HG02642 (cell line): Measurements from ENCODE around the gene RCSD1.

Experiments
- ATAC-seq: cut with Tn5 transposase; IDR thresholded peaks from one replicate; pipeline ENCODE4 v1.9.1; 2021; ENCODE audit warnings: mild to moderate bottlenecking; ENCODE audit not compliant: unreplicated experiment, poor library complexity

RCSD1 gene

GRCh38 chr1:167683226-167683625 is 53.2 kb downstream of the RCSD1 start:
- ATAC-seq: no peak

DNA sequence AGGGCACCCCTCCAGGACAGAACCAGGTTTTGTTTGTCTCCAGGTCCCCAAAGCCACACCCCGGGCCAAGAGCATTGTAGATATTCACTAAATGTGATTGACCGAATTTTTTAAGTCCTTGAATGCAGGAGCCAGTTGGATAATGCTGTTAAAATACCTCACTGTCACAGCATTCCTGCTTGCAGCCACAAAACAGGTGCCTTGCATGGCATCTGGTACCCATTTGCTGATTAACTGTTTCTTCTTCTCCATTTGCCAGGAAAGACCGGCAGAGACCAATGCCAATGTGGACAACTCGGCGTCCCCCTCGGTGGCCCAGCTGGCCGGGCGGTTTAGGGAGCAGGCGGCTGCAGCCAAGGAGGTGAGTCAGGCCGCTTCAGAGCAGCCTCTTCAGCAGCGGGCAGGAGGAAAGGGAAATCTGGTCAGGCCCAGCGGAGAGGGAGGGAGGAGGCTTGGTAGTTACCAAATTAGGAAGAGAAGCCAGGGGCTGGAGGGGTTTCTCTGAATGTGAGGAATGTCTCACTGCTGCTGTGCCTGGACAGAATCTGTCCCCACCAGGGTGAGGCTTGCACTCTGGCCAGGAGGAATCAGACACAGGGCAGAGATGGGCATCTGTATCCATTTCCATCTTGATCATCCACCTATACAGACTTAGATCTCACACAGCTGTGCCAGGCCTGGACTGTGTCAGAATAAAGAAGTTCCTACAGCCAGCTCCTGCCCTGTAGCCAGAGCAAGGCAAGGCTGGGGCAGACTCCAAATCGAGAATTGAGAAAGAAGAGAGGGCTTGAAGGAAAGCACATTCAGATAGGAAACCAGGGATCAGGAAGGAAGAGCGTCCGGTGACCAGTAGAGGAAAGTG is 53.8 kb downstream of the RCSD1 start:
- no peak for ATAC-seq

DNA sequence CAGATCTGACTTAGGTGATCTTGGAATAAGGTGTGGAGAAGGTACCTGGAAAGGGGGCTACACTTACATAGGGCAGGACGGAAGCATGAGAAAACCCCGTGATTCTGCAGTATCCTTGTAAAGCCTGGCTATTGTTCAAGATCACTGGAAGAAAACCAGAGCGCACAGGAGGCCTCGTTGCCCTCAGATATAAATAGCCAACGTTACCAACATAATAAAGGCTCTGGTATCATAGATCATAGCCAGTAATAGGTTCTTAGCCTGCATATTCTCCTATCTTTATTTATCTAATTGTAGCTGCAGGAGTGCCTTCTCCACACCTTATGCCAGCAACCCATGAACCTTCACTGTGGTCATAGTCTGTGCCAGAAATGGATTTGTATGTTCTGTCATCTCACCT is 55.8 kb downstream of the RCSD1 start:
- ATAC-seq: no peak

DNA sequence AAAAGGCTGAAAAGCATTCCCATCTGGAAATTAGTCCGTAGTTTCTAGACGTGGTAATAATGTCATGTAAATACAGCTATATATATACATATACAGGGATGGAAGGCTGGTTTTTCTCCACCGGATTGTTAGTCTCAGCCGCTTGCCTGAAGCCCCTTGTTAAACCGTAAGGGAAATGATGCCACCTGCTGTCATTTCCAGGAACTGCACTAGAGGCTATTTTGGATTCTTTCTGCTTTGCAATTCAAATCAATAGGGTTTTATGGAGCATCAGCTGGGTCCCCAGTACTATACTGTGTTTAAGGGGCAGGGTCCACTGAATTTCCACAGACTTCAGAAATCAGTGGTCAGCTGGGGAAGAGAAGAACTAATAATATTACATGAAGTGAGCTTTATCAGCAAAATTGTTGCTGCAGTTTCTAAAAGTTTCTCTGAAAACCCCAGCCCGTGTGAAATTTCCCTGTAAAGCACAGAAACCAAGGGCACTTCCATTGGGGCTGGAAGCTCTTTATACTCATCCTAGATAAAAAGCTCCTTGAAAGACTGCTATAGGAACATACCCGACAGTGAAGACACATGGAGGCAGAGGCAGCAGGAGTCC is 58.0 kb downstream of the RCSD1 start:
- peak; percentile 70 for ATAC-seq

DNA sequence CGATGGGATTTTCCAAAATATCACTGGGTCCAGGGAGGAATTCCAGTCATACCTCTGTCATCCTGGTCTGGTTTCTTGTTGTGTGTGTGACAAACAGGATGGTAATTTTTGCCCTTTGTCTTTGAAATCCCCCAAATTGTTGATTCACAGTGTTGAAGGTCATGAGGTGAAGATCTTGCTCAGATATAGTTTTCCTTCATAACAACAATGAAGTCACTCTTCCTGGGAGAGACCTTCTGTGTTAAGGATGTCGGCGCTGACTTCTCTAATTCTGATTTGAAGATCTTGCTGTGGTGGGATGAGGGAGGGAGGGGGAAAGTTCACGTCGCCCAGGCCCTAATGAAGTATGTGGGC is 59.5 kb downstream of the RCSD1 start:
- ATAC-seq: no peak

- no peak for ATAC-seq
These were observed 60.0 kb downstream of the RCSD1 start for GRCh38 chr1:167690053-167690452.

DNA sequence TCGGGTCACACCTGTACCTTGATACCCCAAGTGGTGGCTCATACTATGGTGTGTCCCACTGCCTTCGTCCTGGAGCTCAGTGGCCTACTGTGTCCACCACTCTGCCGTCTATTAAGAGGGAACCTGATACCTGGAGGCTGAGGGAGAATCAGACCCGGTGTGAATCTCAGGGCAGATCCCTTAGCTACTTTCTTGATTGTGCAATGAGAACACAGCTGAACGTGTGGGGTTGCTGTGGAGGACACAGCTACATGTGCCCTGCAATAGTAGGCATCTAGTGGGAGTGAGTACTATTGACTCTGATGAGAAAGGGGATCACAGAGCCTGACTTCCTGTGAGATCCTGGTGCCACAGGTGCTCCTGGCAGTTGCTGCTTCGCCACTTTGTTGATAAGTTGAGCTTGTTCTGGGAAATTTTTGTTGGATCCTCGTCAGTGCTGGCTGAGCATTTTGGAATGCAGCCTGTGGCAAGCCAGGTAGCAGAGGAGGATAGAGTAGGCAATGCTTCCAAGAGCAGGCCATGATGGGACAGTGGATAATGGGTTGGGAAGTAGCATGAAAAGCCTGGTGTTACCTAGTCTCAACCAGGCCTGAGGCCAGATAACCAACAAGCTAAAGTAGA is 63.5 kb downstream of the RCSD1 start:
- ATAC-seq: no peak

- no peak for ATAC-seq
These were observed 64.7 kb downstream of the RCSD1 start for GRCh38 chr1:167694691-167695090.

GRCh38 chr1:167695147-167695546 is 65.1 kb downstream of the RCSD1 start:
- no peak for ATAC-seq

GRCh38 chr1:167695756-167696561 is 65.9 kb downstream of the RCSD1 start:
- no peak for ATAC-seq

DNA sequence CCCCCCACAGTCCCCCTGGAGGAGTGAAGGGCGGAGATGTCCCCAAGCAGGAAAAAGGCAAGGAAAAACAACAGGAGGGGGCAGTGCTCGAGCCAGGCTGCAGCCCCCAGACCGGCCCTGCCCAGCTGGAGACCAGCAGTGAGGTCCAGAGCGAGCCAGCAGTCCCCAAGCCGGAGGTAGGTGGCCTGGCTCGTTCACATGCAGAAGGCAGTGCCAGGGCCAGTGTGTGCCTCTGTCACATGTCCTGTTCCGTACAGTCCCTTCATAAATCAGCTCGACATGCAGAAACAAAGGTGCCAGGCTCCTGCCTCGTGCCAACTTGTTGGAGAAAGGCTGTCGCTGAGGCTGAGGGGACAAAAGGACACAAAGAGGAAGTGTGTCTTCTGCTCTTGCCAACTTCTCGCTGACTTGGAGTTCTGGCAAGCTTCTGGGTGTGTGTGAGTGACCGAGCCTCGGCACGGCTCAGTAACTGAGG is 67.7 kb downstream of the RCSD1 start:
- no peak for ATAC-seq

DNA sequence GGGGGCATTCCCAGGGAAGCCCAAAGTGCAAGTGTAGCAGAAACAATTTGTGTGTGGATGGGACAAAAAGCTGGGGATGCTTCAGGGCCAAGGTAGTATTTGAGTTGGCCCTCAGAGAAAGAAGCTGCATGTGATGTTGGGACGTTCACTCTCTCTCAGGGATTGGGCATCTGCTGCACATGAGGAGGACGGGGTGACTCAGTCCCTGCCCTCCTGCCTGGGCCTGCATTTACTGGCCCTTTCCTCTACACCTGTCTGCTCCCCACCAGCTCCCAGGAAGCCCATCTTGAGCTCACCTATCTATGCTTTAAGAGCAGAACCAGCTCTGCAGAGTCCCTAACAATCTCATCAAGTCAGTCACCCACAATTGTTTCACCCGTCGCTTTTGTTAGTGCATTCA is 68.3 kb downstream of the RCSD1 start:
- no peak for ATAC-seq

- ATAC-seq: no peak
These were observed 71.5 kb downstream of the RCSD1 start for GRCh38 chr1:167701510-167701909.

- no peak for ATAC-seq
These were observed 73.5 kb downstream of the RCSD1 start for GRCh38 chr1:167703557-167703956.

DNA sequence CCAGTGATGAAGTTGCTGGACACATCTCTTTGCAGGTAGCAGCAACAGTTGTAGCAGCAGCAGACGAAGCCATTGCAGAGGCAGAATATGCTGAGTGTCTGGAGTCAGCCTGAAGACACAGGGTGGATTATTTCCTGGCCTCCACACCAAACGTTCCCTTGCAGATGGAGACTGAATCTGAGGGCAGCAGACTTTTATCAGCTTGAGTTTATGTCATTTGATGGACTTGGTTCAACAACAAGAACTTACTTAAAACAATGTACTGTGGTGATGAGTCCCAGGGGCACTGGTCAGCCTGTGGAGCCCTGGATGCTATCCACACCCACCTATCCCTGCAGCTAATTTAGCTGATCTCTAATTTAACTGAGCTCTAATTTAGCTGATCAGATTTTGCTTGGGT is 74.7 kb downstream of the RCSD1 start:
- ATAC-seq: no peak

DNA sequence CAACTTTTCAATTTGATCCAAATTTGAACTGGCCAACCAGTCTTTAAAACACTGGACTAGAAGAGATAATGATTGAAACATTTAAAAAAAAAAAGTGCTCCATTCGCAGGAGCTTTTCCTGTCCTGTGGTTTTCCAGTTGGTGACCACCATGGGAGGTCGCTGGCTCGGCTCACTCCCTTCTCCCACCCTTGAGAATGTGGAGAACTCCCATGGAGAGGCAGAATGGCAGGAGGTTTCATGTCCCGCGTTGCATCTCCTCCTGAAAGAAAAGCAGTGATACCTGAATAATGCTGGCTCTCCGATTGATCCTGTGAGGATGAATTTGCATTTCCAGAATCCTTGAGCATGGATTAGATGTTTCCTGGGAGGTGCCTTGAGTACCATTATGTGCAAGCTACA is 75.2 kb downstream of the RCSD1 start:
- ATAC-seq: no peak

DNA sequence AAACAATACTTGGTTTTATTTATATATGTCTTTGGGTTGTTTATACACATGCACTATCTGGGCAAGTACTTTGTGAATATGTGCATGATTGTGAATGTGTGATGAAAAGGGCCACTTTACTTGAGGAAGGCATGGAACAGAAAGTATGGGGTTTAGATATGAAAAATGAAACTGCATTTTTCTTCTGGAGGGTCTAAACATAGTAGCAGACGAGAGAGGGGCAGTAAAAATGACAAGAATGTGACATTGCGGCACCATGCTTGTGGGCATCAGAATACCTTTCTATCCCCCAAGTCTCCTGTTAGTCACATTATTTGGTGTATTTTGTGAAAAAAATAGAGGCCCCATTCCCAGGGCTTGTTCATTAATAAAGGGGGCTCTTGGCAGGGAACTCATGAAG is 76.3 kb downstream of the RCSD1 start:
- no peak for ATAC-seq

DNA sequence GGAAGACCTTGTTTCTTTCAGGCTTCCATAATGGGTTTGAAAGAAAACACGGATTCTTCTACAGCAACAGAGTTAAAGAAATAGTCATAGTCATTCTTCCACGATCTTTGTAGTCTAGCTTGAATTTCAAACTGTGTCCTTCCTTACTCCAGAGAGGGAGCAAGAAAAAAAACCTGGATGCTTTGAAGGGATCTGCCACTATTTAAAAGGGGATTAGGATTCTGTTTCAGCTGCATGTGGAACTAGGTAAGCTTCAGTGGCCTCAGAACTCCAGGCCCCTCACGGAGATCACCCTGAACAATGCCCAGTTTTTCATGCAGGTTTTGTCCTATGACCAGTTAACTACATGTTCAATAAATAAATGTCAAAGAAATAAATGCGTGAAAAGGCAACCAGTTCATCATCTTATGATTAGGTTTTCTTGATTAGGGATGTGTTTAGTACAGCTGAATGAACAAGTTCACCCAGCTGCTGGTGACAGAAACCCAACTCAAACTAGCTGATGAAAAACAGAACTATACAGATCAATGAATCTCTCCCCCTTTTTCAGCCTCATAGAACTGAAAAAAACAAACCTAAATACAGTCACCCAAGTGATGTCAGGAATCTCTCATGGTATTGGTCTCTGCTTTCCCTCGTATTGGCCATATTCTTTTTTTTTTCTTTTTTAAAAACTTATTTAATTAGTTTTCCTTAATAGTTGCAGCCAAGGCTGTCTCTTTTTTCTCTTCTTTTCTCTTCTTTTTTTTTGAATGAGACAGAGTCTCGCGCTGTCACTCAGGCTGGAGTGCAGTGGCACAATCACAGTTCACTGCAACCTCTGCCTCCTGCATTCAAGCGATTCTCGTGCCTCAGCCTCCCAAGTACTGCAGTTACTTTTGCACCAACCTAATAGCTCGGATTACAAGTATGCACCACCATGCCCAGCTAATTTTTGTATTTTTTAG is 77.2 kb downstream of the RCSD1 start:
- peak; percentile 43 for ATAC-seq

GRCh38 chr1:167707942-167708341 is 77.9 kb downstream of the RCSD1 start:
- ATAC-seq: no peak

DNA sequence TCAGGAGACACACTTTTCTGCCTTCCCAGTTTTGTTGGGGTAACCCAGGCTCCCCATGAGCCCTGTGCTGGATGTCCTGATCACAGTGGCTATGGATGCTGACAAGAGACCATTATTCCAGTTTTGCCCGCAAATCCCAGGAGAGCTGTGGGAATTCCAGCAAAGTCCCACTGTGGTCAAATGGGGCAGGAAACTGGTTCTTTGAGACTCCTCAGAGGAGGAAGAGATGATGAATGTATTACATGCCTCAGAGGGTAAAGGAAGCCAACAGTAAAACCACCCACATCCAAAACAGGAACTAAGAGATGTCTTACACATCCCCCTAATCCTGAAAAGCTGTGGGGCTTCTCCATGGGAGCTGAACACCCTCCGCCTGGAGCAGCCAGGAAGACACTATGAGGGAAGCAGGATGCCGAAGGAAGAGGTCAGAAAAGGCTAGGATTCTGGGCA is 78.9 kb downstream of the RCSD1 start:
- no peak for ATAC-seq
